Chondrocyte (in vitro differentiated cells): Measurements from ENCODE around the gene DCAF6. TPM values are rescaled to one million over a fixed set of nuclear protein-coding genes. Genes with fewer than 3 reads are reported as not detected.

Experiments used
- DNase-seq: peaks from one replicate; pipeline ENCODE4 v3.0.0; 2021; ENCODE audit warnings: mixed read lengths, low spot score
- H3K27ac Mint-ChIP-seq: one replicate; pipeline ENCODE4 v1.8.0; 2021; ENCODE audit warnings: mild to moderate bottlenecking, moderate library complexity, mixed read lengths; ENCODE audit not compliant: unreplicated experiment
- H3K27me3 Mint-ChIP-seq: 2 replicates; pipeline ENCODE4 v1.8.0; 2021; ENCODE audit warnings: low read depth, mixed read lengths
- H3K36me3 Mint-ChIP-seq: 2 replicates; pipeline ENCODE4 v1.8.0; 2021; ENCODE audit warnings: low read depth, mixed read lengths
- H3K4me1 Mint-ChIP-seq: 2 replicates; pipeline ENCODE4 v1.8.0; 2021; ENCODE audit warnings: low read depth, mild to moderate bottlenecking, mixed read lengths
- H3K4me3 Mint-ChIP-seq: one replicate; pipeline ENCODE4 v1.8.0; 2021; ENCODE audit warnings: mild to moderate bottlenecking, moderate library complexity, mixed read lengths; ENCODE audit not compliant: unreplicated experiment
- H3K9me3 Mint-ChIP-seq: 2 replicates; pipeline ENCODE4 v1.8.0; 2021; ENCODE audit warnings: low read depth, mixed read lengths
- CTCF ChIP-seq: fragments of 200-600 bp; sonication (generic); IDR thresholded peaks from 2 replicates; pipeline ENCODE4 v1.5.0; 2021; ENCODE audit warnings: antibody characterized with exemption, mild to moderate bottlenecking, moderate library complexity
- total RNA-seq: library from RNA; stranded (reverse); gene quantifications from 3 replicates; pipeline ENCODE4 v1.2.1, GENCODE V29; 2021

The DCAF6 gene
- total RNA-seq, 1 donor from 2014 or later = 49.4 TPM

GRCh38 chr1:167915569-167915968 lies 20.9 kb upstream of the DCAF6 start:
- H3K4me3 Mint-ChIP-seq = no peak overlapping the region
- H3K9me3 Mint-ChIP-seq = no peaks in the 10 kb centered on the region
- no peak overlapping the region for H3K27ac Mint-ChIP-seq
- peaks cover 16% of the 10 kb centered on the region for H3K4me1 Mint-ChIP-seq
- H3K27me3 Mint-ChIP-seq = no peaks in the 10 kb centered on the region
- H3K36me3 Mint-ChIP-seq = peaks cover 13% of the 10 kb centered on the region
- no peak for DNase-seq
- no peak for TF ChIP-seq CTCF

- H3K27me3 Mint-ChIP-seq = no peaks in the 10 kb centered on the region
- H3K4me1 Mint-ChIP-seq = peaks cover 6% of the 10 kb centered on the region
- DNase-seq = no peak
- H3K27ac Mint-ChIP-seq = no peak overlapping the region
- H3K36me3 Mint-ChIP-seq = peaks cover 13% of the 10 kb centered on the region
- no peaks in the 10 kb centered on the region for H3K9me3 Mint-ChIP-seq
- TF ChIP-seq CTCF = no peak
- H3K4me3 Mint-ChIP-seq = no peak overlapping the region
Observed at GRCh38 chr1:167916766-167917511, 19.5 kb upstream of the DCAF6 start.

- Mint-ChIP-seq H3K4me1 (peaks cover 27% of the 10 kb centered on the region), H3K4me3 (no peak overlapping the region), H3K27ac (peak overlapping the region; percentile 66), H3K27me3 (no peaks in the 10 kb centered on the region), H3K9me3 (no peaks in the 10 kb centered on the region), H3K36me3 (peaks cover 9% of the 10 kb centered on the region)
- DNase-seq = no peak
- no peak for TF ChIP-seq CTCF
Observed at GRCh38 chr1:167922023-167922422, 14.5 kb upstream of the DCAF6 start.

- Mint-ChIP-seq H3K4me3 (no peak overlapping the region), H3K27me3 (no peaks in the 10 kb centered on the region), H3K4me1 (peaks cover 33% of the 10 kb centered on the region), H3K9me3 (no peaks in the 10 kb centered on the region), H3K27ac (peak overlapping the region; percentile 52), H3K36me3 (peaks cover 8% of the 10 kb centered on the region)
- DNase-seq = no peak
- TF ChIP-seq CTCF = no peak
Observed at GRCh38 chr1:167922611-167923074, 13.8 kb upstream of the DCAF6 start.

GRCh38 chr1:167923324-167924056 lies 13.0 kb upstream of the DCAF6 start:
- Mint-ChIP-seq H3K27me3 (no peaks in the 10 kb centered on the region), H3K36me3 (peaks cover 6% of the 10 kb centered on the region), H3K27ac (no peak overlapping the region), H3K4me1 (peaks cover 35% of the 10 kb centered on the region), H3K4me3 (no peak overlapping the region), H3K9me3 (no peaks in the 10 kb centered on the region)
- no peak for DNase-seq
- no peak for TF ChIP-seq CTCF
